ENCODE data around the gene SLTM.

GRCh38 chr15:58889363-58889762, 44.1 kb downstream of the SLTM start:
- no peak for TF ChIP-seq CTCF (conservative IDR thresholded peaks at IDR 0.05; ENCODE audit: low read depth, low read length)
- TF ChIP-seq EZH2 (IDR thresholded peaks at IDR 0.05; ENCODE audit: borderline replicate concordance, low read depth, low read length, poor library complexity, severe bottlenecking), result no peak
